OCI-LY3 (cell line): ENCODE data around the gene TMEM37.

ENCODE experiments used
- EZH2phosphoT487 ChIP-seq: fragments of 200-600 bp; shearing (Covaris generic); IDR thresholded peaks from 2 replicates; pipeline ENCODE4 v1.6.1; 2018; ENCODE audit warnings: antibody characterized with exemption, mixed run types, low read depth
- TF ChIP-seq, protein P1 (sequence below): fragments of 200-600, 300-600 bp; sonication (generic); IDR thresholded peaks from 2 replicates; pipeline ENCODE4 v1.5.1; 2014; ENCODE audit warnings: antibody characterized with exemption, low read length, low read depth

DNA sequence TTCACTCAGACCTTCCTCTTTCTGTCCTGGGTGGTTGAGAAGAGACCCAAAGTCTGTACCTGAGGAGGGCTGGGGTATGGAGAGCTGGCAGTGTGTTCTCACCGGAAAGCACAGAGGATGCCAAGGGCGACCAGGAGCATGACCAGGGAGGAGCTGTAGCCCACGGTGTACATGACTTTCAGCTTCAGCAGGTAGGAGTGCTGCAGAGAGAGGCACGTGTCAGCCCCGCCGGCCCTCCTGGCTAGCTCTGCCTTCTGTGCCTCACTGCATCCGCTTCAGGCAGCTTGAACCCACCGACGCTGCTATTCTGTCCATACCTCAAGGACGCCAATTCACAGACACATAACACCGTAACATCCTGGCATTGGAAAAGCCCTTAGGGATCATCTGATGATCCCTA lies 34.0 kb downstream of the TMEM37 start:
- TF ChIP-seq, protein P1, sequence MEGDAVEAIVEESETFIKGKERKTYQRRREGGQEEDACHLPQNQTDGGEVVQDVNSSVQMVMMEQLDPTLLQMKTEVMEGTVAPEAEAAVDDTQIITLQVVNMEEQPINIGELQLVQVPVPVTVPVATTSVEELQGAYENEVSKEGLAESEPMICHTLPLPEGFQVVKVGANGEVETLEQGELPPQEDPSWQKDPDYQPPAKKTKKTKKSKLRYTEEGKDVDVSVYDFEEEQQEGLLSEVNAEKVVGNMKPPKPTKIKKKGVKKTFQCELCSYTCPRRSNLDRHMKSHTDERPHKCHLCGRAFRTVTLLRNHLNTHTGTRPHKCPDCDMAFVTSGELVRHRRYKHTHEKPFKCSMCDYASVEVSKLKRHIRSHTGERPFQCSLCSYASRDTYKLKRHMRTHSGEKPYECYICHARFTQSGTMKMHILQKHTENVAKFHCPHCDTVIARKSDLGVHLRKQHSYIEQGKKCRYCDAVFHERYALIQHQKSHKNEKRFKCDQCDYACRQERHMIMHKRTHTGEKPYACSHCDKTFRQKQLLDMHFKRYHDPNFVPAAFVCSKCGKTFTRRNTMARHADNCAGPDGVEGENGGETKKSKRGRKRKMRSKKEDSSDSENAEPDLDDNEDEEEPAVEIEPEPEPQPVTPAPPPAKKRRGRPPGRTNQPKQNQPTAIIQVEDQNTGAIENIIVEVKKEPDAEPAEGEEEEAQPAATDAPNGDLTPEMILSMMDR: no peak
- TF ChIP-seq EZH2phosphoT487: no peak
